GM12872 (cell line): ENCODE measurements around the gene EFNB2.

Source experiments
- CTCF ChIP-seq: IDR thresholded peaks from 3 replicates; pipeline ENCODE4 v1.5.1; 2011; ENCODE audit warnings: low read depth, mild to moderate bottlenecking, low read length, moderate library complexity; ENCODE audit not compliant: insufficient read depth

The EFNB2 gene

GRCh38 chr13:106560821-106561220 lies 25.4 kb upstream of the EFNB2 start:
- no peak for TF ChIP-seq CTCF

- no peak for TF ChIP-seq CTCF
Observed at GRCh38 chr13:106558527-106558926, 23.1 kb upstream of the EFNB2 start.

GRCh38 chr13:106555631-106556328 lies 20.3 kb upstream of the EFNB2 start:
- no peak for TF ChIP-seq CTCF

GRCh38 chr13:106551751-106552150 lies 16.3 kb upstream of the EFNB2 start:
- no peak for TF ChIP-seq CTCF

- TF ChIP-seq CTCF: no peak
Observed at GRCh38 chr13:106551350-106551749, 15.9 kb upstream of the EFNB2 start.

GRCh38 chr13:106550570-106551135 lies 15.2 kb upstream of the EFNB2 start:
- no peak for TF ChIP-seq CTCF

GRCh38 chr13:106548064-106548696 lies 12.7 kb upstream of the EFNB2 start:
- no peak for TF ChIP-seq CTCF
